H1 (cell line): Measurements from ENCODE around the gene CTNNA3. TPM values are rescaled to one million over a fixed set of nuclear protein-coding genes. Genes with fewer than 3 reads are reported as not detected.

ENCODE experiments used
- ATF2 ChIP-seq: IDR thresholded peaks from 2 replicates; pipeline ENCODE4 v1.6.1; 2012; ENCODE audit warnings: low read length, inconsistent platforms
- PHF8 ChIP-seq: fragments of 200-600 bp; sonication (generic); conservative IDR thresholded peaks from 2 replicates; pipeline ENCODE4 v1.7.1; 2012; ENCODE audit warnings: low read depth, mild to moderate bottlenecking, inconsistent platforms, low read length, moderate library complexity
- SP2 ChIP-seq: IDR thresholded peaks from 2 replicates; pipeline ENCODE4 v1.6.1; 2012; ENCODE audit warnings: mild to moderate bottlenecking, low read length, inconsistent platforms
- polyA plus RNA-seq, 7 experiments: library from polyadenylated mRNA; depleted of rRNA in 3 of 7; stranded (reverse) in 5 of 7; unstranded in 2 of 7; fragments of >200 nt in 5 of 7; fragments of 200-250 nt in 2 of 7; gene quantifications; 1 replicate in 5 of 7; 2 replicates in 1 of 7; 4 replicates in 1 of 7; pipeline versions ENCODE4 v1.2.1 to v1.2.3, GENCODE V29; 2011 to 2013; ENCODE audit warnings: missing spikeins in 2 of 7, mixed read lengths in 2 of 7
- total RNA-seq: library from RNA; stranded (reverse); fragmentation: NEBNext Ultra II Directional; extraction: Animal tissue kit (Norgen Biotek cat#: 25700); gene quantifications from 2 replicates; pipeline ENCODE4 v1.2.1, GENCODE V29; 2021

Gene CTNNA3
- total and polyA plus RNA-seq, 2 of the 8 experiments (the other 6 are each of a cell fraction or from before 2014, with no cell fraction given) = 1.3 to 1.5 TPM

GRCh38 chr10:65893676-65894075 is 1802.3 kb downstream of the CTNNA3 start (continued):
- no peak for TF ChIP-seq ATF2
- no peak for TF ChIP-seq PHF8
- TF ChIP-seq SP2 = no peak
